Measurements from ENCODE around the gene RPL36. TPM values are rescaled to one million over a fixed set of nuclear protein-coding genes. Genes with fewer than 3 reads are reported as not detected.

RPL36 gene
- total RNA-seq, 2 donors from 2014 or later, result 280 to 342 TPM

GRCh38 chr19:5652261-5652660 lies 37.8 kb upstream of the RPL36 start:
- DNase-seq (no peak), ATAC-seq (no peak)
- Histone ChIP-seq H3K9me3 (no peaks in the 10 kb centered on the region), H3K27me3 (no peaks in the 10 kb centered on the region), H3K27ac (no peak overlapping the region), H3K36me3 (replicated peaks in 1 of 2; ENCODE audit: insufficient read depth in 1 of 2, low read depth in 2 of 2) (peaks cover 20 to 55% of the 10 kb centered on the region in 2 donors), H3K4me1 (no peaks in the 10 kb centered on the region), H3K4me3 (no peak overlapping the region)
- 90 to 93% methylated on average over 9 to 10 of the region's 10 CpGs for WGBS, 2 donors
- intact Hi-C loops (cut with DNase I), result no loop called here
- TF ChIP-seq POLR2A (IDR thresholded peaks at IDR 0.05), result no peak
- TF ChIP-seq, protein P1, sequence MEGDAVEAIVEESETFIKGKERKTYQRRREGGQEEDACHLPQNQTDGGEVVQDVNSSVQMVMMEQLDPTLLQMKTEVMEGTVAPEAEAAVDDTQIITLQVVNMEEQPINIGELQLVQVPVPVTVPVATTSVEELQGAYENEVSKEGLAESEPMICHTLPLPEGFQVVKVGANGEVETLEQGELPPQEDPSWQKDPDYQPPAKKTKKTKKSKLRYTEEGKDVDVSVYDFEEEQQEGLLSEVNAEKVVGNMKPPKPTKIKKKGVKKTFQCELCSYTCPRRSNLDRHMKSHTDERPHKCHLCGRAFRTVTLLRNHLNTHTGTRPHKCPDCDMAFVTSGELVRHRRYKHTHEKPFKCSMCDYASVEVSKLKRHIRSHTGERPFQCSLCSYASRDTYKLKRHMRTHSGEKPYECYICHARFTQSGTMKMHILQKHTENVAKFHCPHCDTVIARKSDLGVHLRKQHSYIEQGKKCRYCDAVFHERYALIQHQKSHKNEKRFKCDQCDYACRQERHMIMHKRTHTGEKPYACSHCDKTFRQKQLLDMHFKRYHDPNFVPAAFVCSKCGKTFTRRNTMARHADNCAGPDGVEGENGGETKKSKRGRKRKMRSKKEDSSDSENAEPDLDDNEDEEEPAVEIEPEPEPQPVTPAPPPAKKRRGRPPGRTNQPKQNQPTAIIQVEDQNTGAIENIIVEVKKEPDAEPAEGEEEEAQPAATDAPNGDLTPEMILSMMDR (IDR thresholded peaks at IDR 0.05), result no peak

DNA sequence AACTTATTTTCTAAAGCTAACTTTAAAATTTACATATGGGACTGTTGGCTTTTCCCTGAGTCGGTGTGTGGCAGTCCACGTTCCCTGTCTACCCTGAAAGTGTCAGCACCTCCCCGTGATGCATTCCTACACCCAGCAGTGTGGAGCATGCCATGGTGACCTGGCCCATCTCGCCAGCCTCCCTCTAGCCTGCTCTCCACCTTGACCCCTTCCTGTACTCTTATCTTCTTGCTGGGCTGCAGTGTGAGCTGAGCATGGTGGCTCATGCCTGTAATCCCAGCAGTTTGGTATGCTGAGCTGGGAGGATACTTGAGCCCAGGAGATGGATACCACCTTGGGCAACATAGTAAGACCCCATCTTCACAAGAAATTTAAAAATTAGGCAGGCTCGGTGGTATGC lies 35.2 kb upstream of the RPL36 start:
- DNase-seq, result no peak
- ATAC-seq, result no peak
- Histone ChIP-seq H3K36me3 (replicated peaks in 1 of 2; ENCODE audit: insufficient read depth in 1 of 2, low read depth in 2 of 2) (peaks cover 16 to 56% of the 10 kb centered on the region in 2 donors), H3K27me3 (no peaks in the 10 kb centered on the region), H3K4me3 (no peak overlapping the region), H3K9me3 (no peaks in the 10 kb centered on the region), H3K4me1 (no peaks in the 10 kb centered on the region), H3K27ac (no peak overlapping the region)
- TF ChIP-seq, protein P1 (IDR thresholded peaks at IDR 0.05), result no peak
- no peak for TF ChIP-seq POLR2A (IDR thresholded peaks at IDR 0.05)
- intact Hi-C loops (cut with DNase I), result no loop called here
- WGBS, 2 donors, result 90 to 93% methylated on average over 5 of the region's 5 CpGs

DNA sequence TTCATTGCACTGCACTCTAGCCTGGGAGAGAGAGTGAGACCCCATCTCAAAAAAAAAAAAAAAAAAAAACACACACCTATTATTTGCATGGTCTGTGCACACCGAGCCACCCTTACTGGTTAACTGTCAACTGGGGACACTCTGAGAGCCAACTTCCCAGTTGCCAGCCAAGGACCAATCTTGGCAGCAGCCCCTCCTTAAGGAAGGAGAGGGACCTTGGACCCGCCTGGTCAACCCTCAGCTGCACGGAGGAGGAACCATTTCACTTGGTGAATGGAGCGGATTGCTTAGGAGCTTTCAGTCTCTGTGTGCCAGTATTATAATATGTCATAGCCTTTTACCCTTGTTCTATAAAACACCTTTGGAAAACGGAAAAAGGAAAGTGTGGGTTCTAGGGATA lies 34.7 kb upstream of the RPL36 start:
- no peak for DNase-seq
- ATAC-seq, result no peak
- H3K36me3 ChIP-seq (replicated peaks in 1 of 2; ENCODE audit: insufficient read depth in 1 of 2, low read depth in 2 of 2), result peaks cover 13 to 51% of the 10 kb centered on the region in 2 donors
- WGBS, 2 donors, result 50 to 83% methylated on average over 5 of the region's 5 CpGs
- H3K4me1 ChIP-seq, result no peaks in the 10 kb centered on the region
- no peaks in the 10 kb centered on the region for H3K27me3 ChIP-seq
- TF ChIP-seq, protein P1 (IDR thresholded peaks at IDR 0.05), result no peak
- TF ChIP-seq POLR2A (IDR thresholded peaks at IDR 0.05), result no peak
- H3K4me3 ChIP-seq, result no peak overlapping the region
- no peak overlapping the region for H3K27ac ChIP-seq
- no peaks in the 10 kb centered on the region for H3K9me3 ChIP-seq
- intact Hi-C loops (cut with DNase I), result no loop called here

GRCh38 chr19:5661483-5661882 lies 28.6 kb upstream of the RPL36 start:
- no peak for ATAC-seq
- intact Hi-C loops (cut with DNase I), result no loop called here
- Histone ChIP-seq H3K27me3 (no peaks in the 10 kb centered on the region), H3K9me3 (no peaks in the 10 kb centered on the region), H3K27ac (no peak overlapping the region), H3K4me1 (no peaks in the 10 kb centered on the region), H3K36me3 (replicated peaks in 1 of 2; ENCODE audit: insufficient read depth in 1 of 2, low read depth in 2 of 2) (peaks cover 20 to 62% of the 10 kb centered on the region in 2 donors), H3K4me3 (no peak overlapping the region)
- TF ChIP-seq, protein P1 (IDR thresholded peaks at IDR 0.05), result no peak
- TF ChIP-seq POLR2A (IDR thresholded peaks at IDR 0.05), result no peak
- no peak for DNase-seq
- WGBS, 2 donors, result 96 to 98% methylated on average over 32 to 37 of the region's 42 CpGs

DNA sequence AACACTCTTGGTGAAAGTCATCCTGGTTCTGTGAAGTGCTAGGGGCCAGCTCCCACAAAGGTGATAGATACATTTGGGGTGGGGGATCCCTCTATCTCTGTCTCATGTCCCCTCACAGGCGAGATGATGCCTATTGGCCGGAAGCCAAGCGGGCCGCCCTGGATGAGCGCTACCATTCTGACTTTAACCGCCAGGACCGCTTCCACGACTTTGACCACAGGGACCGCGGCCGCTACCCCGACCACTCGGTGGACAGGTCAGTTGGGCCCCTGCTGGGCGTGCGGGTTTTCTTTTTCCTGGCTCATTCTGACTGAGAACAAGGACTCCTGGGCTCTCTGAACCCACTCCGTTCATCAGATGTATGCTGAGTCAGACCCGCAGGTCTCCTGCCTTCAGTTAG lies 26.2 kb upstream of the RPL36 start:
- H3K27ac ChIP-seq, result no peak overlapping the region
- ATAC-seq, result no peak

More for the DNA sequence above, 26.2 kb upstream of the RPL36 start:
- TF ChIP-seq, protein P1 (IDR thresholded peaks at IDR 0.05), result no peak
- no peak for TF ChIP-seq POLR2A (IDR thresholded peaks at IDR 0.05)
- WGBS, 2 donors, result 88 to 91% methylated on average over 13 to 17 of the region's 17 CpGs
- H3K4me1 ChIP-seq, result no peaks in the 10 kb centered on the region
- peaks cover 28 to 64% of the 10 kb centered on the region in 2 donors for H3K36me3 ChIP-seq (replicated peaks in 1 of 2; ENCODE audit: insufficient read depth in 1 of 2, low read depth in 2 of 2)
- DNase-seq, result no peak
- no peaks in the 10 kb centered on the region for H3K27me3 ChIP-seq
- intact Hi-C loops (cut with DNase I), result no loop called here
- no peak overlapping the region for H3K4me3 ChIP-seq
- H3K9me3 ChIP-seq, result no peaks in the 10 kb centered on the region

Data from body of pancreas (tissue), 4 donors.